ENCODE results near the gene C1QTNF6. TPM values are rescaled to one million over a fixed set of nuclear protein-coding genes. Genes with fewer than 3 reads are reported as not detected.

Gene C1QTNF6
- total RNA-seq, 1 experiment from 2014 or later, result 15.2 TPM

DNA sequence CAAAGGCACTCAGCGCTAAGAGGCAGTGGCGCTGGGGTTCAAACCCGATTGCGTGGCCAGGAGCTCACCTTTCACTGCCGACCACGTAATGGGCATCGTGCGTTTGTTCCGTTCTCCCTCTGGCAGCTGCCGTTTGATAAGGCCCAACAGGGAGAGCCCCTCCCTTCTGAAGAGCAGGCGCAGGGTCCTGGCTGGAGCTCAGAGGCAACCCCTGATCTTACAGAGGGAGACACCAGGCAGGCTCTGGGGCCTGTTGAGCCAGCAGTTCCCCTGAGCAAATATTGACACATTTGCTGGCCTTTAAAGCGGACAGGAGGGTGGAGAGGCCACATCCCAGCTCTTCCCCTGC lies 11.7 kb upstream of the C1QTNF6 start:
- H3K27me3 ChIP-seq (ENCODE audit: insufficient read depth, low read length), result no peaks in the 10 kb centered on the region
- H3K9me3 ChIP-seq (ENCODE audit: control insufficient read depth in 1 of 2, insufficient read depth in 1 of 2, low read depth in 1 of 2, low read length in 2 of 2), result no peaks in the 10 kb centered on the region
- no TSS peak for BruUV-seq (replicated peaks)
- ATAC-seq (no peak), DNase-seq (ENCODE audit: low read depth, low spot score) (no peak)
- H3K9me2 ChIP-seq (ENCODE audit: insufficient read depth), result no peaks in the 10 kb centered on the region
- TF ChIP-seq TCF7L2 (IDR thresholded peaks at IDR 0.05; ENCODE audit: borderline replicate concordance, extremely low read depth, insufficient read depth, insufficient read length), result peak; percentile 3
- no peak for TF ChIP-seq YY1 (IDR thresholded peaks at IDR 0.05; ENCODE audit: extremely low read depth, insufficient replicate concordance, low read depth, low read length)
- no peak for TF ChIP-seq JUND (IDR thresholded peaks at IDR 0.05)
- intact Hi-C loops (cut with micrococcal nuclease), result loop anchor here (1.0 to 10.0 kb wide), 6 partner anchors 65 to 653 kb away; no protein-coding TSS in a partner anchor
- H3K79me2 ChIP-seq (ENCODE audit: insufficient read depth, low read length), result no peaks in the 10 kb centered on the region
- ChIA-PET CTCF (interaction anchor here (0.8 to 3.7 kb wide), 22 partner anchors 10 to 424 kb away, joined by 3 to 22 read pairs (median 4); partner anchors contain the start of gene IFT27), RAD21 (ENCODE audit: low non-redundant PET in 1 of 2, low total read pairs in 2 of 2, uncharacterized antibody in 2 of 2, unreplicated experiment in 2 of 2) (interaction anchor here (0.6 to 1.2 kb wide), 4 partner anchors 13 to 59 kb away, joined by 3 to 4 read pairs (median 3); no protein-coding TSS in a partner anchor), POLR2A (interaction anchor here (0.7 to 4.4 kb wide), 4 partner anchors 10 to 232 kb away, joined by 3 to 29 read pairs (median 4); partner anchors contain the start of gene C1QTNF6)
- peak overlapping the region; percentile 94 for H3K4me2 ChIP-seq (ENCODE audit: low read length)
- peak overlapping the region; percentile 86 for H2AFZ ChIP-seq (ENCODE audit: low read depth, low read length, poor library complexity, severe bottlenecking)
- H3K36me3 ChIP-seq (ENCODE audit: control insufficient read depth in 1 of 2, insufficient read depth in 2 of 2, low read length in 2 of 2), result no peaks in the 10 kb centered on the region
- H3K4me3 ChIP-seq (replicated peaks in 1 of 2; ENCODE audit: low read depth in 1 of 2, low read length in 2 of 2), result peak overlapping the region; percentile 9 to 18; a peak in 2 of 4 replicates
- peaks cover 38 to 58% of the 10 kb centered on the region in 2 experiments for H3K4me1 ChIP-seq (ENCODE audit: control insufficient read depth in 1 of 2, insufficient read depth in 2 of 2, low read length in 2 of 2)
- no peaks in the 10 kb centered on the region for H4K20me1 ChIP-seq (ENCODE audit: insufficient read depth)
- H3K9ac ChIP-seq (ENCODE audit: low read length), result peak overlapping the region; percentile 93
- peak overlapping the region; percentile 36; the same call in 1 of the 2 replicates for H3K27ac ChIP-seq (ENCODE audit: low read depth, low read length)

DNA sequence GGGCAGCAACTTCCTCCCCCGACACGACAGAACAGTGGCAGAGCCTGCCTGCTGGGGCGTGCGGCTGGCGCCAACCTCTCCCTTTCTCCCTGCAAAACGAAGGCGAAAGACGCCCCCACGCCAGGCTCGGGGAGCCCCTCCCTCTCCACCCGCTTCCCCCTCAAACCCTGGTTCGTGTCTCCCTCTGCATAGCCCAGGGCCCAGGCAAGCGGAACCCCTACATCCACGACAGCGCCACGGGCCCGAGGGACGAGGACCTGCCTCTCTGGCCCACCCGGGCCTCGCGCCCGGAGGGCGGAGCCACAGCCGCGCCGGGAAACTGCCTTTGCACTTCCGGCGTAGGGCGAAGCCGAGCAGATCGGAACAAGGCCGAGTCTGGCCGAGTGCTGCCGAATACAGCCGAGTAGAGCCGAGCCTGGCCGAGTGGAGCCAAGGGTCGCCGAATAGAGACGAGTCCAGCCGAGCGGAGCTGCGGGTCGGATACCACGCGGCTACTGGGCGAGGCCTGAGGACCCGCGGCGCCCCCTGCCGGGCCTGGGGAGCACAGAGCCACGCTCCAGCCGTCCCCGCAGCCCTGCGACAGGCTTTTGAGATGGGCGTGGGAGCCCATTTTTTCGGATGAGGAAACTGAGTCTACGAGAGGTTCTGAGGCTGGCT lies 11.2 kb upstream of the C1QTNF6 start:
- Histone ChIP-seq H3K9me2 (ENCODE audit: insufficient read depth) (no peaks in the 10 kb centered on the region), H3K9me3 (ENCODE audit: control insufficient read depth in 1 of 2, insufficient read depth in 1 of 2, low read depth in 1 of 2, low read length in 2 of 2) (no peaks in the 10 kb centered on the region), H3K27ac (ENCODE audit: low read depth, low read length) (peak overlapping the region; percentile 94), H4K20me1 (ENCODE audit: insufficient read depth) (no peaks in the 10 kb centered on the region), H3K27me3 (ENCODE audit: insufficient read depth, low read length) (no peaks in the 10 kb centered on the region), H3K4me3 (replicated peaks in 1 of 2; ENCODE audit: low read depth in 1 of 2, low read length in 2 of 2) (peak overlapping the region; percentile 77 to 82), H2AFZ (ENCODE audit: low read depth, low read length, poor library complexity, severe bottlenecking) (peak overlapping the region; percentile 86), H3K79me2 (ENCODE audit: insufficient read depth, low read length) (no peaks in the 10 kb centered on the region), H3K36me3 (ENCODE audit: control insufficient read depth in 1 of 2, insufficient read depth in 2 of 2, low read length in 2 of 2) (no peaks in the 10 kb centered on the region), H3K4me1 (ENCODE audit: control insufficient read depth in 1 of 2, insufficient read depth in 2 of 2, low read length in 2 of 2) (peaks cover 38 to 63% of the 10 kb centered on the region in 2 experiments), H3K9ac (ENCODE audit: low read length) (peak overlapping the region; percentile 93), H3K4me2 (ENCODE audit: low read length) (peak overlapping the region; percentile 94)
- intact Hi-C loops (cut with micrococcal nuclease), result loop anchor here (1.0 to 10.0 kb wide), 6 partner anchors 64 to 652 kb away; no protein-coding TSS in a partner anchor
- RAD21 ChIA-PET (ENCODE audit: low non-redundant PET in 1 of 2, low total read pairs in 2 of 2, uncharacterized antibody in 2 of 2, unreplicated experiment in 2 of 2), result interaction anchor here (0.6 to 1.2 kb wide), 4 partner anchors 12 to 60 kb away, joined by 3 to 4 read pairs (median 3); no protein-coding TSS in a partner anchor
- BruUV-seq (replicated peaks), result no TSS peak
- POLR2A ChIA-PET, result interaction anchor here (0.7 to 4.4 kb wide), 4 partner anchors 10 to 231 kb away, joined by 3 to 29 read pairs (median 4); partner anchors contain the start of gene C1QTNF6
- CTCF ChIA-PET, result interaction anchor here (0.8 to 3.7 kb wide), 21 partner anchors 9 to 423 kb away, joined by 3 to 22 read pairs (median 4); partner anchors contain the start of gene IFT27
- ATAC-seq, result peak; percentile 88
- DNase-seq (ENCODE audit: low read depth, low spot score), result peak; percentile 97
- TF ChIP-seq ZFX (IDR thresholded peaks at IDR 0.05), result peak; percentile 80; the same call in 1 of the 2 replicates
- TF ChIP-seq POLR2A (IDR thresholded peaks at IDR 0.05; ENCODE audit: borderline replicate concordance, extremely low read depth, insufficient read depth, insufficient read length), result peak; percentile 89
- TF ChIP-seq YY1 (IDR thresholded peaks at IDR 0.05; ENCODE audit: extremely low read depth, insufficient replicate concordance, low read depth, low read length), result no peak
- no peak for TF ChIP-seq RAD21 (IDR thresholded peaks at IDR 0.05; ENCODE audit: low read depth)
- TF ChIP-seq, protein P1, sequence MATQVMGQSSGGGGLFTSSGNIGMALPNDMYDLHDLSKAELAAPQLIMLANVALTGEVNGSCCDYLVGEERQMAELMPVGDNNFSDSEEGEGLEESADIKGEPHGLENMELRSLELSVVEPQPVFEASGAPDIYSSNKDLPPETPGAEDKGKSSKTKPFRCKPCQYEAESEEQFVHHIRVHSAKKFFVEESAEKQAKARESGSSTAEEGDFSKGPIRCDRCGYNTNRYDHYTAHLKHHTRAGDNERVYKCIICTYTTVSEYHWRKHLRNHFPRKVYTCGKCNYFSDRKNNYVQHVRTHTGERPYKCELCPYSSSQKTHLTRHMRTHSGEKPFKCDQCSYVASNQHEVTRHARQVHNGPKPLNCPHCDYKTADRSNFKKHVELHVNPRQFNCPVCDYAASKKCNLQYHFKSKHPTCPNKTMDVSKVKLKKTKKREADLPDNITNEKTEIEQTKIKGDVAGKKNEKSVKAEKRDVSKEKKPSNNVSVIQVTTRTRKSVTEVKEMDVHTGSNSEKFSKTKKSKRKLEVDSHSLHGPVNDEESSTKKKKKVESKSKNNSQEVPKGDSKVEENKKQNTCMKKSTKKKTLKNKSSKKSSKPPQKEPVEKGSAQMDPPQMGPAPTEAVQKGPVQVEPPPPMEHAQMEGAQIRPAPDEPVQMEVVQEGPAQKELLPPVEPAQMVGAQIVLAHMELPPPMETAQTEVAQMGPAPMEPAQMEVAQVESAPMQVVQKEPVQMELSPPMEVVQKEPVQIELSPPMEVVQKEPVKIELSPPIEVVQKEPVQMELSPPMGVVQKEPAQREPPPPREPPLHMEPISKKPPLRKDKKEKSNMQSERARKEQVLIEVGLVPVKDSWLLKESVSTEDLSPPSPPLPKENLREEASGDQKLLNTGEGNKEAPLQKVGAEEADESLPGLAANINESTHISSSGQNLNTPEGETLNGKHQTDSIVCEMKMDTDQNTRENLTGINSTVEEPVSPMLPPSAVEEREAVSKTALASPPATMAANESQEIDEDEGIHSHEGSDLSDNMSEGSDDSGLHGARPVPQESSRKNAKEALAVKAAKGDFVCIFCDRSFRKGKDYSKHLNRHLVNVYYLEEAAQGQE (IDR thresholded peaks at IDR 0.05; ENCODE audit: low read depth), result no peak
- TF ChIP-seq POLR2AphosphoS5 (IDR thresholded peaks at IDR 0.05; ENCODE audit: low read depth, low read length), result peak; percentile 92
- TF ChIP-seq, protein P2, sequence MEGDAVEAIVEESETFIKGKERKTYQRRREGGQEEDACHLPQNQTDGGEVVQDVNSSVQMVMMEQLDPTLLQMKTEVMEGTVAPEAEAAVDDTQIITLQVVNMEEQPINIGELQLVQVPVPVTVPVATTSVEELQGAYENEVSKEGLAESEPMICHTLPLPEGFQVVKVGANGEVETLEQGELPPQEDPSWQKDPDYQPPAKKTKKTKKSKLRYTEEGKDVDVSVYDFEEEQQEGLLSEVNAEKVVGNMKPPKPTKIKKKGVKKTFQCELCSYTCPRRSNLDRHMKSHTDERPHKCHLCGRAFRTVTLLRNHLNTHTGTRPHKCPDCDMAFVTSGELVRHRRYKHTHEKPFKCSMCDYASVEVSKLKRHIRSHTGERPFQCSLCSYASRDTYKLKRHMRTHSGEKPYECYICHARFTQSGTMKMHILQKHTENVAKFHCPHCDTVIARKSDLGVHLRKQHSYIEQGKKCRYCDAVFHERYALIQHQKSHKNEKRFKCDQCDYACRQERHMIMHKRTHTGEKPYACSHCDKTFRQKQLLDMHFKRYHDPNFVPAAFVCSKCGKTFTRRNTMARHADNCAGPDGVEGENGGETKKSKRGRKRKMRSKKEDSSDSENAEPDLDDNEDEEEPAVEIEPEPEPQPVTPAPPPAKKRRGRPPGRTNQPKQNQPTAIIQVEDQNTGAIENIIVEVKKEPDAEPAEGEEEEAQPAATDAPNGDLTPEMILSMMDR (IDR thresholded peaks at IDR 0.05 in 2 of 3, conservative IDR thresholded peaks at IDR 0.05 in 1 of 3; ENCODE audit: borderline replicate concordance in 1 of 3, insufficient read depth in 1 of 3, low read depth in 2 of 3, low read length in 2 of 3), result peak in 2 of 3 experiments; percentile 76 to 93; a peak in 4 of 6 replicates
- TF ChIP-seq SP1 (IDR thresholded peaks at IDR 0.05; ENCODE audit: low read depth), result no peak
- no peak for TF ChIP-seq EGR1 (IDR thresholded peaks at IDR 0.05; ENCODE audit: low read depth)
- peak; percentile 22 for TF ChIP-seq TCF7L2 (IDR thresholded peaks at IDR 0.05; ENCODE audit: borderline replicate concordance, extremely low read depth, insufficient read depth, insufficient read length)
- no peak for TF ChIP-seq EZH2 (IDR thresholded peaks at IDR 0.05)

Measured in HCT116 (cell line).